ENCODE measurements around the gene THOC2. TPM values are rescaled to one million over a fixed set of nuclear protein-coding genes. Genes with fewer than 3 reads are reported as not detected.
"Not testable (repeated sequence)": the region's sequence is repeated elsewhere in the genome, so short reads cannot be mapped to it uniquely, and the experiment has no call there.

The THOC2 gene
- polyA plus RNA-seq, 1 donor = 51.7 TPM

DNA sequence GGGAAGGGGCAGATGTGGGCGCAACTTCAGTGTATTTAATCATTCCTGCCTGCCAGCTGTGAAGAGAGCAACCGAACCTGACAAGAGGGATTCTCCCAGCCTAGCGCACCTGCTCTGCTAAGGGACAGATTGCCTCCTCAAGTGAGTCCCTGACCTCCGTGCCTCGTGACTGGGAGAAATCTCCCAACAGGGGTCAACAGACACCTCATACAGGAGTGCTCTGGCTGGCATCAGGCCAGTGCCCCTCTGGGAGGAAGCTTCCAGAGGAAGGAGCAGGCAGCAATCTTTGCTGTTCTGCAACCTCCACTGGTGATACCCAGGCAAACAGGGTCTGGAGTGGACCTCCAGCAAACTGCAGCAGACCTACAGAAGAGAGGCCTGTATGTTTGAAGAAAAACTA is 158.8 kb downstream of the THOC2 start:
- not testable (repeated sequence) for DNase-seq

DNA sequence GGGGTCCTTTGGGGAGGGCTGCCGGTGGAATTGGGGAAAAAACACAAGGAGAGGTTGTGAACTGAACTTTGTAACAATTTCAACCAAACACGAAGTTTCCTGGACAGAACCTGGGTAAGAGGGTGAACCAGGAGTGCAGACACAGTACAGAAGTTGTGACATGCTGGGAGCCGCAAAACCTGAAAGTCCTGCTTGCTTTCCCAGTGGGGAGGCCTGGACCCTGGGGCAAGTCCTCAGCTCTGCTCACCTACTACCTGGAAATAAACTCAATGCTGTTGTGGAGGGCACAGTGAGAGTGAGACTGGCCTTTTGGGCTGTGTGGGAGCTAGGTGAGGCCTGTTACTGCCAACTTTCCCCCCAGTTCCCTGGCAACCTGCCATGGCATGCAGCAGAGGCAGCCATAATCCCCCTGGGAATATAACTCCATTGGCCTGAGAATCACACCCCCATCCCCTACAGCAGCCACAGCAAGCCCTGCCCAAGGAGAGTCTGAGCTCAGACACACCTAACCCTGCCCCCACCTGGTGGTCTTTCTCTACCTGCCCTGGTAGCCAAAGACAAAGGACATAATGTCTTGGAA is 162.8 kb downstream of the THOC2 start:
- no peak for DNase-seq

DNA sequence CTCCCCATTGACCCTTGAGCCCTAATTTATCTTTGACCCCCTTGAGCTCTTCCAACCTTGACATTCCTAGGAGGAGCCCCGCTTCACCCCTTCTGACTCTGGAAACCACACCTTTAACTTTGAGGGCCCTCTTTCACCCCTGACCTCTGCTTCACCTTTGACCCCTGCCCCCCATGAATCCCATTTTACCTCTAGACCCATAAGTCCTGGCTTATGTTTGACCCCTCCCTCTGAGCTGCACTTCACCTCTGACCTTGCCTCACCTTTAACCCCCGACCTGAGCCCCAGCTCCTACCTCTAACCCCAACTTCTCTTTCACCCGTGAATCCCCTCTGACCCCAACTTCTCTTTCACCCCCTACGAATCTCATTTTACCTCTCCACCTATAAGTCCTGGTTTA is 169.7 kb downstream of the THOC2 start:
- no peak for DNase-seq

DNA sequence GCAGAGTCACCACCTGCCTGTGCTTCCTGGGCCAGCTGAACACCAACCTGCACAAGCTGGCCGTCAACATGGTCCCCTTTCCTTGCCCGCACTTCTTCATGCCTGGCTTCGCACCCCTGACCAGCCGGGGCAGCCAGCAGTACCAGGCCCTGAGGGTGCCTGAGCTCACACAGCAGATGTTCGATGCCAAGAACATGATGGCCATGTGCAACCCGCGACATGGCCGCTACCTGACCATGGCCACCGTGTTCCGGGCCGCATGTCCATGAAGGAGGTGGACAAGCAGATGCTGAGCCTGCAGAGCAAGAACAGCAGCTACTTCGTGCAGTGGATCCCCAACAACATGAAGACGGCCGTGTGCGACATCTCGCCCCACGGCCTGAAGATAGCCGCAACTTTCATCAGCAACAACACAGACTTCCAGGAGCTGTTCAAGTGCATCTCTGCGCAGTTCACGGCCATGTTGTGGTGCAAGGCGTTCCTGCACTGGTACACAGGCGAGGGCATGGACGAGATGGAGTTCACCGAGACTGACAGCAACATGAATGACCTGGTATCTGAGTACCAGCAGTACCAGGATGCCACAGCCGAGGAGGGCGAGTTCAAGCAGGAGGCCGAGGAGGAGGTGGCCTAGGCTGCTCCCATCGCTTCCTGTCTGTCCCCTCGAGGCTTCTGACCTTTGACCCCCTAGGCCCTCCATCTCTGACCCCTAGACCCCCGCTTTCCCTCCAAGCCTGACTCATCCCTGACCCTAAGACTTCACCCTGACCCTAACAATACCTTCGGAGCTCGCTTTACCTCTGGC is 170.3 kb downstream of the THOC2 start:
- DNase-seq = no peak

DNA sequence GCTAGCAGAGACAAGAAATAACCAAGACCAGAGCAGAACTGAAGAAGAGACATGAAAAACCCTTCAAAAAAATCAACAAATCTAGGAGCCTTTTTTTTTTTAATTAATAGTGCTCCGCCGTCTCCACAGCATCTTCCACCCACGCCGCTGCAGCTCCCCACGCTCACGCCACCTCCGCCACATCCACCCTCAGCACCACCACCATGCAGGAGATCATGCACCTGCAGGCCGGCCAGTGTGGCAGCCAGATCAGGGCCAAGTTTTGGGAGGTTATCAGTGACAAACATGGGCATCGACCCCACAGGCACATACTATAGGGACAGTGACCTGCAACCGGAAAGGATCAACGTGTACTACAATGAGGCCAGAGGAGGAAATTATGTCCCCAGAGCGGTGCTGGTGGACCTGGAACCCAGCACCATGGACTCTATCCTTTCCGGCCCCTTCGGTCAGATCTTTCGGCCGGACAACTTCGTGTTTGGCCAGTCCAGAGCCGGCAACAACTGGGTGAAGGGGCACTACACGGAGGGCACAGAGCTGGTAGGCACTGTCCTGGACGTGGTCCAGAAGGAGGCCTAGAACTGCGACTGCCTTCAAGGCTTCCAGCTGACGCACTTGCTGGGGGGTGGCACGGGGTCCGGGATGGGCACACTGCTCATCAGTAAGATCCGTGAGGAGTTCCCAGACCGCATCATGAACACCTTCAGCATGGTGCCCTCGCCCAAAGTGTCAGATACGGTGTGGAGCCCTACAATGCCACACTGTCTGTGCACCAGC is 171.2 kb downstream of the THOC2 start:
- no peak for DNase-seq

DNA sequence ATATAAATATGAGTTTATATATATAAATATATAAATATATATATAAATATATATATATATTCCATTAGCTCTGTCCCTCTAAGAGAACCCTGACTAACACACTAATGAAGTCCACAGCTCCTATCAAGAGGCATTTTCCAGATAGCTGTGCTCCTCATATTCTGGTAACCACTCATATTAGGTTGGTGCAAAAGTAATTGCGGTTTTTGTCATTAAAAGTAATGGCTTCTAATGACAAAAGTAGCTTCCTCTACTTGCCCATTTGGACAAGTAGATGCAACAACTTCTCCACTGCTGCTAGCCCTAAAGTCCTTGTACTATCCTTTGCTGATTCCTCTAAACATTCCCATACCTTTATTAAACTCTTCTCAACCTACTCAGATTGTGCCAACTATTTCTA is 182.0 kb downstream of the THOC2 start:
- DNase-seq = no peak

Other genes starting within 250 kb of the THOC2 start
- 36.4 TPM for gene XIAP, start 127.0 kb upstream of the THOC2 start, polyA plus RNA-seq (ENCODE audit: insufficient read length)
- 64.5 TPM for gene STAG2, start 228.7 kb upstream of the THOC2 start, polyA plus RNA-seq (ENCODE audit: insufficient read length)